Fibroblast of skin of scalp (primary cell): ENCODE measurements around the gene PCDHA13. TPM values are rescaled to one million over a fixed set of nuclear protein-coding genes. Genes with fewer than 3 reads are reported as not detected.
"Not testable (repeated sequence)": the region's sequence is repeated elsewhere in the genome, so short reads cannot be mapped to it uniquely, and the experiment has no call there.

Experiments used
- DNase-seq: peaks from one replicate; pipeline ENCODE4 v3.0.0-alpha.2; 2013
- polyA plus RNA-seq, 2 experiments: library from polyadenylated mRNA; unstranded; fragments of 120-200 nt; gene quantifications; one replicate each; pipeline ENCODE4 v1.2.1, GENCODE V29; 2013; ENCODE audit not compliant: insufficient read length in 2 of 2

Gene PCDHA13, protein sequence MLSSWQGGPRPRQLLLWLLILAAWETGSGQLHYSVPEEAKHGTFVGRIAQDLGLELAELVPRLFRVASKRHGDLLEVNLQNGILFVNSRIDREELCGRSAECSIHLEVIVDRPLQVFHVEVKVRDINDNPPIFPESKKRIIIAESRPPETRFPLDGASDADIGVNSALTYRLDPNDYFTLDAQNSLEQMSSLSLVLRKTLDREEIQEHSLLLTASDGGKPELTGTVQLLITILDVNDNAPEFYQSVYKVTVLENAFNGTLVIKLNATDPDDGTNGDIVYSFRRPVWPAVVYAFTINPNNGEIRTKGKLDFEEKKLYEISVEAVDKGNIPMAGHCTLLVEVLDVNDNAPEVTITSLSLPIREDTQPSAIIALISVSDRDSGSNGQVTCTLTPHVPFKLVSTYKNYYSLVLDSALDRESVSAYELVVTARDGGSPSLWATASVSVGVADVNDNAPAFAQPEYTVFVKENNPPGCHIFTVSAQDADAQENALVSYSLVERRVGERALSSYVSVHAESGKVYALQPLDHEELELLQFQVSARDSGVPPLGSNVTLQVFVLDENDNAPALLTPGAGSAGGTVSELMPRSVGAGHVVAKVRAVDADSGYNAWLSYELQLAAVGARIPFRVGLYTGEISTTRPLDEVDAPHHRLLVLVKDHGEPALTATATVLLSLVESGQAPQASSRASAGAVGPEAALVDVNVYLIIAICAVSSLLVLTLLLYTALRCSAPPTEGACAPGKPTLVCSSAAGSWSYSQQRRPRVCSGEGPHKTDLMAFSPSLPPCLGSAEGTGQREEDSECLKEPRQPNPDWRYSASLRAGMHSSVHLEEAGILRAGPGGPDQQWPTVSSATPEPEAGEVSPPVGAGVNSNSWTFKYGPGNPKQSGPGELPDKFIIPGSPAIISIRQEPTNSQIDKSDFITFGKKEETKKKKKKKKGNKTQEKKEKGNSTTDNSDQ
- not detected for polyA plus RNA-seq (2013, experiment 1 of 2; ENCODE audit: insufficient read length)
- not detected for polyA plus RNA-seq (2013, experiment 2 of 2; ENCODE audit: insufficient read length)

DNA sequence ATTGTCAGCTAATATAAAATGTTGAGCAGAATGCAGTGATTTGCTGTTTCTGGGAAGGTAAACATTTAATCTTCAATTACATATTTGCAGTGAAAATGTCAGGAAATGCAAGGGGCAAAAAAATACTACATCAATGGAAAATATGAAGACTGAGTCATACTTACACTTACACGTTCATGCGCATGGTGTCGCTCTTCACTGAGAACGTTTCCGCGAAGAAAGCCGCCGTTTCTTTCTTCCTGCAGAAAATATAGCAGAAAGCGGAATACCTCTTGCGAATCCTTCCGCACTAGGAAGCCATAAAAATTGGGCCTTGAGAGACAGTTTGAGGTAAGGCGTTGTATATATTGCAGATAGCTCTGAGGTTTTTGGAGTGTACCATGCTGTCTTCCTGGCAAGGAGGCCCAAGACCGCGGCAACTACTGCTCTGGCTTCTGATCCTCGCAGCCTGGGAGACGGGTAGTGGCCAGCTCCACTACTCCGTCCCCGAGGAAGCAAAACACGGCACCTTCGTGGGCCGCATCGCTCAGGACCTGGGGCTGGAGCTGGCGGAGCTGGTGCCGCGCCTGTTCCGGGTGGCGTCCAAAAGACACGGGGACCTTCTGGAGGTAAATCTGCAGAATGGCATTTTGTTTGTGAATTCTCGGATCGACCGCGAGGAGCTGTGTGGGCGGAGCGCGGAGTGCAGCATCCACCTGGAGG is at the start of gene PCDHA13:
Gene PCDHA13 (plus strand): TSS at position 236 of the 702 bp plus-strand sequence. CDS start 145 bp downstream, at position 381.
- no peak for DNase-seq

DNA sequence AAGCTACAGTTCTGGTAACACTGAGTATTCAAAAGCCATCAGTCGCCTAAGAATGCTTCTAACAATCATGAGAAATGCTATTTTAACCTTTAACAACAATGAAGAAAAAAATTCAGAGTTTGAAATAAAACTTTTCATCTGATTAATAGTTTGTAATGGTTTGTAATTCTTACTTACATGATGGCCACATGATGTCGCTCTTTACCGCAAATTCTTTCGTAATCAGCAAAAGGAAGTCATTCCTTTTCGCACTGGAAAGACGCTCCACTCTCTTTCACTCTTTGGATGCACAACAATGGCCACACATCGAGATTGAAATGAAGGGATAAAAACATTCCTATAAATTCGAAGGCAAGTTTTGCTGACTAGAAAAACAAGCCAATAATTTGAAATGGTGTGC is 47.9 kb upstream of the PCDHA13 start, which contains the start of gene PCDHA7:
Gene PCDHA7 (plus strand): TSS at position 277 of the 400 bp plus-strand sequence. CDS start 115 bp downstream, at position 392.
- peak; percentile 31 for DNase-seq

DNA sequence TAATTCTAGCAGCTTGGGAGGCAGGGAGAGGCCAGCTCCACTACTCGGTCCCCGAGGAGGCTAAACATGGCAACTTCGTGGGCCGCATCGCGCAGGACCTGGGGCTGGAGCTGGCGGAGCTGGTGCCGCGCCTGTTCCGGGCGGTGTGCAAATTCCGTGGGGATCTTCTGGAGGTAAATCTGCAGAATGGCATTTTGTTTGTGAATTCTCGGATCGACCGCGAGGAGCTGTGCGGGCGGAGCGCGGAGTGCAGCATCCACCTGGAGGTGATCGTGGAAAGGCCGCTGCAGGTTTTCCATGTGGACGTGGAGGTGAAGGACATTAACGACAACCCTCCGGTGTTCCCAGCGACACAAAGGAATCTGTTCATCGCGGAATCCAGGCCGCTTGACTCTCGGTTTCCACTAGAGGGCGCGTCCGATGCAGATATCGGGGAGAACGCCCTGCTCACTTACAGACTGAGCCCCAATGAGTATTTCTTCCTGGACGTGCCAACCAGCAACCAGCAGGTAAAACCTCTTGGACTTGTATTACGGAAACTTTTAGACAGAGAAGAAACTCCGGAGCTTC is 47.4 kb upstream of the PCDHA13 start:
- DNase-seq: not testable (repeated sequence)

DNA sequence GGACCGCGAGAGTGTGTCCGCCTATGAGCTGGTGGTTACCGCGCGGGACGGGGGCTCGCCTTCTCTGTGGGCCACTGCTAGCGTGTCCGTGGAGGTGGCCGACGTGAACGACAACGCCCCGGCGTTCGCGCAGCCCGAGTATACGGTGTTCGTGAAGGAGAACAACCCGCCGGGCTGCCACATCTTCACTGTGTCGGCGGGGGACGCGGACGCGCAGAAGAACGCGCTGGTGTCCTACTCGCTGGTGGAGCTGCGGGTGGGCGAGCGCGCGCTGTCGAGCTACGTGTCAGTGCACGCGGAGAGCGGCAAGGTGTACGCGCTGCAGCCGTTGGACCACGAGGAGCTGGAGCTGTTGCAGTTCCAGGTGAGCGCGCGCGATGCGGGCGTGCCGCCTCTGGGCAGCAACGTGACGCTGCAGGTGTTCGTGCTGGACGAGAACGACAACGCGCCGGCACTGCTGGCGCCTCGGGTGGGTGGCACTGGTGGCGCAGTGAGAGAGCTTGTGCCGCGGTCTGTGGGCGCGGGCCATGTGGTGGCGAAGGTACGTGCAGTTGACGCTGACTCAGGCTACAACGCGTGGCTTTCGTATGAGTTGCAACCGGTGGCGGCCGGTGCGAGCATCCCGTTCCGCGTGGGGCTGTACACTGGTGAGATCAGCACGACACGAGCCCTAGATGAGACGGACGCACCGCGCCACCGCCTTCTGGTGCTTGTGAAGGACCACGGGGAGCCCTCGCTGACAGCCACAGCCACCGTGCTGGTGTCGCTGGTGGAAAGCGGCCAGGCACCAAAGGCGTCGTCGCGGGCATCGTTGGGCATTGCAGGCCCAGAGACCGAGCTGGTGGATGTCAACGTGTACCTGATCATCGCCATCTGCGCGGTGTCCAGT is 46.1 kb upstream of the PCDHA13 start:
- no peak for DNase-seq

DNA sequence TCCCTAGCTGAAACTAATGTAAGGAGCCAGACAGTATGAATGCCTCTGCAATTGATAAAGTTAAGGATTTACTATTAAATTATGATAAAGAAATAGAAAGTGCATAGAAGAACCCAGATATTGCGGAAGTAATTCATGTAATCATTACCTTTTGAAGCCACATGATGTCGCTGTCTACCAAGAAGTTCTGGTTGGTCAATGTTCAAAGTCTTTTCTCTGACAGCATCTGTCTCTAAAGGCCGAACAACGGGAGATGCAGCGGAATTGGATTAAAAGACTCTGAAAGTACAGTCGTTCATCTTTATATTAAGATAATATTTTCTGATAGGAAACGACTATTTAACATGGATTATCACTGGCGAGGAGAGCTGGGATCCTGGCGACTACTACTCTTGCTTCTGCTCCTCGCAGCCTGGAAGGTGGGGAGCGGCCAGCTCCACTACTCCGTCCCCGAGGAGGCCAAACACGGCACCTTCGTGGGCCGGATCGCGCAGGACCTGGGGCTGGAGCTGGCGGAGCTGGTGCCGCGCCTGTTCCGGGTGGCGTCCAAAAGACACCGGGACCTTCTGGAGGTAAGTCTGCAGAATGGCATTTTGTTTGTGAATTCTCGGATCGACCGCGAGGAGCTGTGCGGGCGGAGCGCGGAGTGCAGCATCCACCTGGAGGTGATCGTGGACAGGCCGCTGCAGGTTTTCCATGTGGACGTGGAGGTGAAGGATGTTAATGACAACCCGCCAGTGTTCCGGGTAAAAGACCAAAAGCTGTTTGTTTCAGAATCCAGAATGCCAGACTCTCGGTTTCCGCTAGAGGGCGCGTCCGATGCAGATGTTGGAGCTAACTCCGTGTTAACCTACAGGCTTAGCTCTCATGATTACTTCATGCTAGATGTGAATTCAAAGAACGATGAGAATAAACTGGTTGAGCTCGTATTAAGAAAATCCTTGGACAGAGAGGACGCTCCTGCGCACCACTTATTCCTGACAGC is 40.7 kb upstream of the PCDHA13 start, which contains the start of gene PCDHA8:
Gene PCDHA8 (plus strand): TSS at position 210 of the 985 bp plus-strand sequence. CDS start 135 bp downstream, at position 345.
- DNase-seq: no peak

DNA sequence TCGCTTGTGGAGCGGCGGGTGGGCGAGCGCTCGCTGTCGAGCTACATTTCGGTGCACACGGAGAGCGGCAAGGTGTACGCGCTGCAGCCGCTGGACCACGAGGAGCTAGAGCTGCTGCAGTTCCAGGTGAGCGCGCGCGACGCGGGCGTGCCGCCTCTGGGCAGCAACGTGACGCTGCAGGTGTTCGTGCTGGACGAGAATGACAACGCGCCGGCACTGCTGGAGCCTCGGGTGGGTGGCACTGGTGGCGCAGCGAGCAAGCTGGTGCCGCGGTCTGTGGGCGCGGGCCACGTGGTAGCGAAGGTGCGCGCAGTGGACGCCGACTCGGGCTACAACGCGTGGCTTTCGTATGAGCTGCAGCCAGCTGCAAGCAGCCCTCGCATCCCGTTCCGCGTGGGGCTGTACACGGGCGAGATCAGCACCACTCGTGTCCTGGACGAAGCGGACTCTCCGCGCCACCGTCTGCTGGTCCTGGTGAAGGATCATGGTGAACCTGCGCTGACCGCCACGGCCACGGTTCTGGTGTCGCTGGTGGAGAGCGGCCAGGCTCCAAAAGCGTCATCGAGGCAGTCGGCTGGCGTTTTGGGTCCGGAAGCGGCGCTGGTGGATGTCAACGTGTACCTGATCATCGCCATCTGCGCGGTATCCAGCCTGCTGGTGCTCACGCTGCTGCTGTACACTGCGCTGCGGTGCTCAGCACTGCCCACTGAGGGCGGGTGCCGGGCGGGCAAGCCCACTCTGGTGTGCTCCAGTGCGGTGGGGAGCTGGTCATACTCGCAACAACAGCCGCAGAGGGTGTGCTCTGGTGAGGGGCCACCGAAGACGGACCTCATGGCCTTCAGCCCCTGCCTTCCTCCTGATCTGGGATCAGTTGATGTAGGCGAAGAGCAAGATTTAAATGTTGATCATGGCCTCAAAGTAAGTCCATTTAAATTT is 38.9 kb upstream of the PCDHA13 start:
- DNase-seq: no peak

DNA sequence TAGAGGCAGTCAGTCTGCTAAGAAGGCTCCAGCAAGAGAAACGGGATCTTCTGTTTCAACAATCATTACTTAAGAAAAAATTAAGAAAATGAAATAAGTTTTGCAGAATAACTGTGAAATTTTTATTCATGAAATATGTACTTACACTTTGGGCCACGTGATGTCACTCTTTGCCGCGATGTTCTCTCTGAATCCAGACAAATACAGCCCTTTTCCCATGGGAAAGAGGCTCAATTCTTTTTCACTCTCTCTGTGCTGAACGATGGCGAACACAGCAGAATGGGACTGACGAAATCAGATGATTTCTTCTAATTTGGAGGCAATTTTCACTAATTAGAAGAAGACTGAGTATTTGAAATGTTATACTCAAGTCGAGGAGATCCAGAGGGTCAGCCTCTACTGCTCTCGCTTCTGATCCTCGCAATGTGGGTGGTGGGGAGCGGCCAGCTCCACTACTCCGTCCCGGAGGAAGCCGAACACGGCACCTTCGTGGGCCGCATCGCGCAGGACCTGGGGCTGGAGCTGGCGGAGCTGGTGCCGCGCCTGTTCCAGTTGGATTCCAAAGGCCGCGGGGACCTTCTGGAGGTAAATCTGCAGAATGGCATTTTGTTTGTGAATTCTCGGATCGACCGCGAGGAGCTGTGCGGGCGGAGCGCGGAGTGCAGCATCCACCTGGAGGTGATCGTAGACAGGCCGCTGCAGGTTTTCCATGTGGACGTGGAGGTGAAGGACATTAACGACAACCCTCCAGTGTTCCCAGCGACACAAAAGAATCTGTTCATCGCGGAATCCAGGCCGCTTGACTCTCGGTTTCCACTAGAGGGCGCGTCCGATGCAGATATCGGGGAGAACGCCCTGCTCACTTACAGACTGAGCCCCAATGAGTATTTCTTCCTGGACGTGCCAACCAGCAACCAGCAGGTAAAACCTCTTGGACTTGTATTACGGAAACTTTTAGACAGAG is 33.5 kb upstream of the PCDHA13 start, which contains the start of gene PCDHA9:
Gene PCDHA9 (plus strand): TSS at position 244 of the 964 bp plus-strand sequence. CDS start 114 bp downstream, at position 358.
- peak; percentile 13 for DNase-seq

DNA sequence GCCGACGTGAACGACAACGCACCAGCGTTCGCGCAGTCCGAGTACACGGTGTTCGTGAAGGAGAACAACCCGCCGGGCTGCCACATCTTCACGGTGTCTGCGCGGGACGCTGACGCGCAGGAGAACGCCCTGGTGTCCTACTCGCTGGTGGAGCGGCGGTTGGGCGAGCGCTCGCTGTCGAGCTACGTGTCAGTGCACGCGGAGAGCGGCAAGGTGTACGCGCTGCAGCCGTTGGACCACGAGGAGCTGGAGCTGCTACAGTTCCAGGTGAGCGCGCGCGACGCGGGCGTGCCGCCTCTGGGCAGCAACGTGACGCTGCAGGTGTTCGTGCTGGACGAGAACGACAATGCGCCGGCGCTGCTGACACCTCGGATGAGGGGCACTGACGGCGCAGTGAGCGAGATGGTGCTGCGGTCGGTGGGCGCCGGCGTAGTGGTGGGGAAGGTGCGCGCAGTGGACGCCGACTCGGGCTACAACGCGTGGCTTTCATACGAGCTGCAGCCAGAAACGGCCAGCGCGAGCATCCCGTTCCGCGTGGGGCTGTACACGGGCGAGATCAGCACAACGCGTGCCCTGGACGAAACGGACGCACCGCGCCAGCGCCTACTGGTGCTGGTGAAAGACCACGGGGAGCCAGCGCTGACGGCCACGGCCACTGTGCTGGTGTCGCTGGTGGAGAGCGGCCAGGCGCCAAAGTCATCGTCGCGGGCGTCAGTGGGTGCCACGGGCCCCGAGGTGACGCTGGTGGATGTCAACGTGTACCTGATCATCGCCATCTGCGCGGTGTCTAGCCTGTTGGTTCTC is 31.9 kb upstream of the PCDHA13 start:
- not testable (repeated sequence) for DNase-seq

DNA sequence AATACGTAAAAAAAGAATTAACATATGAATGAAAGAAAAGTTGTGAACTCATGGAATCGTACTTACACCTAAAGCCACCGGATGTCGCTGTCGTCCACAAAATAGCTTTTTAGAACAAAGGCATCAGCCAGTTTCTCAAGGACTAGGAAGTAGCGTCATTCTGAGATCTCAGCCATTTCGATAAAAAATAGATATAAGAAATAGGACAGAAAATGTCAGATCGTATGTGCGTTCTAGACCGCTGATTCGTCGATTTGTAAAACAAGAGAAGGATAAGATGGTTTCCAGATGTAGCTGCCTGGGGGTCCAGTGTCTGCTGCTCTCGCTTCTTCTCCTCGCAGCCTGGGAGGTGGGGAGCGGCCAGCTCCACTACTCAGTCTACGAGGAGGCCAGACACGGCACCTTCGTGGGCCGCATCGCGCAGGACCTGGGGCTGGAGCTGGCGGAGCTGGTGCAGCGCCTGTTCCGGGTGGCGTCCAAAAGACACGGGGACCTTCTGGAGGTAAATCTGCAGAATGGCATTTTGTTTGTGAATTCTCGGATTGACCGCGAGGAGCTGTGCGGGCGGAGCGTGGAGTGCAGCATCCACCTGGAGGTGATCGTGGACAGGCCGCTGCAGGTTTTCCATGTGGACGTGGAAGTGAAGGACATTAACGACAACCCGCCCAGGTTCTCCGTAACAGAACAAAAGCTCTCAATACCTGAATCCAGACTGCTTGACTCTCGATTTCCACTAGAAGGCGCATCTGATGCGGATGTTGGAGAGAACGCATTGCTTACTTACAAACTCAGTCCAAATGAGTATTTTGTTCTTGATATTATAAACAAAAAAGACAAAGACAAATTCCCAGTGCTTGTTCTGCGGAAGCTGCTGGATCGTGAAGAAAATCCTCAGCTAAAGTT is 25.9 kb upstream of the PCDHA13 start, which contains the start of gene PCDHA10:
Gene PCDHA10 (plus strand): TSS at position 126 of the 903 bp plus-strand sequence. CDS start 152 bp downstream, at position 278.
- DNase-seq: peak; percentile 4

DNA sequence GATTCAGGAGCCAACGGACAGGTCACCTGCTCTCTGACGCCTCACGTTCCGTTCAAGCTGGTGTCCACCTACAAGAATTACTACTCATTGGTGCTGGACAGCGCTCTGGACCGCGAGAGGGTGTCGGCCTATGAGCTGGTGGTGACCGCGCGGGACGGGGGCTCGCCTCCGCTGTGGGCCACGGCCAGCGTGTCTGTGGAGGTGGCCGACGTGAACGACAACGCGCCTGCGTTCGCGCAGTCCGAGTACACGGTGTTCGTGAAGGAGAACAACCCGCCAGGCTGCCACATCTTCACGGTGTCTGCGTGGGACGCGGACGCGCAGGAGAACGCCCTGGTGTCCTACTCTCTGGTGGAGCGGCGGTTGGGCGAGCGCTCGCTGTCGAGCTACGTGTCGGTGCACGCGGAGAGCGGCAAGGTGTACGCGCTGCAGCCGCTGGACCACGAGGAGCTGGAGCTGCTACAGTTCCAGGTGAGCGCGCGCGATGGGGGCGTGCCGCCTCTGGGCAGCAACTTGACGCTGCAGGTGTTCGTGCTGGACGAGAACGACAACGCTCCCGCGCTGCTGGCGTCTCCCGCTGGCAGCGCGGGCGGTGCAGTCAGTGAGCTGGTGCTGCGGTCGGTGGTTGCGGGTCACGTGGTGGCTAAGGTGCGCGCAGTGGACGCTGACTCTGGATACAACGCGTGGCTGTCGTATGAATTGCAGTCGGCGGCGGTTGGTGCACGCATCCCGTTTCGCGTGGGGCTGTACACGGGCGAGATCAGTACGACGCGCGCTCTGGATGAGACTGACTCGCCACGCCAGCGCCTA is 24.5 kb upstream of the PCDHA13 start:
- no peak for DNase-seq

DNA sequence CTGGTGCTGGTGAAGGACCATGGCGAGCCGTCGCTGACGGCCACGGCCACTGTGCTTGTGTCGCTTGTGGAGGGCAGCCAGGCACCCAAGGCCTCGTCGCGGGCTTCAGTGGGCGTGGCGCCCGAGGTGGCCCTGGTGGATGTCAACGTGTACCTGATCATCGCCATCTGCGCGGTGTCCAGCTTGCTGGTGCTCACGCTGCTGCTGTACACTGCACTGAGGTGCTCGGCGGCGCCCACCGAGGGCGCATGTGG is 24.0 kb upstream of the PCDHA13 start:
- no peak for DNase-seq

DNA sequence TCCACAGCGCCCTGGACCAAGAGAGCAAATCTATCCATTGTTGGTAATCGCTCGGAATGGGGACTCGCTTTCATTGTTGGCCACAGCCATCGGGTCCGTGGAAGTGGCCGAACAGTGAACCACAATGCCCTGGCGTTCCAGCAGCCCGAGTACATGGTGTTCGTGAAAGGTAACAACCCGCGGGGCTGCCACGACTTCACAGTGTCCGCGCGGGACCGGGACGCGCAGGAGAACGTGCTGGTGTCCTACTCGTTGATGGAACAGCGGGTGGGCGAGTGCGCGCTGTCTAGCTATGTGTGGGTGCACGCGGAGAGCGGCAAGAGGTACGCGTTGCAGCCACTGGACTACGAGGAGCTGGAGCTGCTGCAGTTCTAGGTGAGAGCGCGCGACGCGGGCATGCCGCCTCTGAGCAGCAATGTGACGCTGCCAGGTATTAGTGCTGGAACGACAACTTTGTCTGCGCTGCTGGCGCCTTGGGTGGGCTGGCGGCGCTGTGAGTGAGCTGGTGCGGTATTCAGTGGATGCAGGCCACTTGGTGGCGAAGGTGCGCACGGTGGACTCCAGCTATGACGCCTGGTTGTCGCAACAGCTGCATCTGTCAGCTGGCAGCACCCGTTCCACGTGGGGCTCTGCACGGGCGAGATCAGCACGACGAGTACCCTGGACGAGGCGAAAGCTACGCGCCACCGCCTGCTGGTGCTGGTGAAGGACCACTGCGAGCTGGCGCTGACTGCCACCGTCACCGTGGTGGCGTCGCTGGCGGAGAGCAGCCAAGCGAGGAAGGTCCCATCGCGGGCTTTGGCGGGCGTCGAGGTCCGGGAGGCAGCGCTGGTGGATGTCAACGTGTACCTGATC is 19.3 kb upstream of the PCDHA13 start:
- no peak for DNase-seq
